Right renal cortex interstitium (tissue), 3 donors: ENCODE results near the gene IFT25. TPM values are rescaled to one million over a fixed set of nuclear protein-coding genes. Genes with fewer than 3 reads are reported as not detected.
A peak's percentile ranks its signal among the peaks of the same experiment; 100 is the strongest.
"Not testable (repeated sequence)": the region's sequence is repeated elsewhere in the genome, so short reads cannot be mapped to it uniquely, and the experiment has no call there.

Experiments used
- DNase-seq, 3 donors: peaks; one replicate each; pipeline ENCODE4 v3.0.0-alpha.2; 2013; ENCODE audit warnings: low read depth in 3 of 3, low spot score in 2 of 3
- polyA plus RNA-seq, 3 donors: library from polyadenylated mRNA; unstranded; fragments of 120-200 nt; gene quantifications; one replicate each; pipeline ENCODE4 v1.2.1, GENCODE V29; 2013; ENCODE audit not compliant: insufficient read length in 3 of 3

Gene IFT25
- polyA plus RNA-seq = 10 to 100 TPM; 46.7 to 48.4 (median 47.4) TPM

DNA sequence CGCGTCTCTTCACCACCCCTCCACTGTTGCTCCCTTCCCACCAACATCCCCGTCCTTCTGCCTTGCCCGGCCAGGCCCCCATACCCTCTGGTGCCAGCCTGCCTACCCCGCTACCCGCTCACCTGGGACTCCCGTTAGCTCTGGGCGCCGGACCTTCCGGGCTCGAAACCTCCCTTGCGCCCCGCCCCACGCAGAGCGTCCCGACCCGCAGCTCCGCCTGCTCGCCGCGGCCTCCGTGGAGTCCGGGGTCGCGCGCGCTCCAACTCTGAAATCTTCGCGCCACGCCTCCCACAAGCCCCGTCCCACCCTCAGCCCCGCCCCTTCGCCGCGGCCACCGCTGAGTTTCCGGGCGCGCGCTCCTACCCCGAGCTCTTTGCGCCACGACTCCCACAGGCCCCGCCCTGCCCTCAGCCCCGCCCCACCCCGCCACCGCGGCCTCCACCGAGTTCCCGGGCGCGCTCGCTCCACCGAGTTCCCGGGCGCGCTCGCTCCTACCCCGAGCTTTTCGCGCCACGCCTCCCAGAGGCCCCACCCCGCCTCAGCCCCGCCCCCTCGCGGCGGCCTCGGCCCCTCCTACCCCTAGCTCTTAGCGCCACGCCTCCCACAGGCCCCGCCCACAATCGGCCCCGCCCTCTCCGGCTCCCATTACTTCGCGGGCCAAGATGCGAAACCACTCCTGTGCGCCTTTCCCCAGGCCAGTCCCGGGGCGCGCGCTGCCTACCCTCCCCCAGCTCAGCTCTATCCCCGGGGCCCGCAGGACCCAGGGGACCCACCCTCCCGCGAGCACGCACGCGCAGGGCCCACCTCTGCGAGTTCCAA is at the start of gene IFT25:
Gene IFT25 (minus strand): TSS at position 267 of the 819 bp plus-strand sequence. CDS start 5,617 bp downstream, outside the sequence.
- DNase-seq = peak; percentile 75 to 93 (median 92)

DNA sequence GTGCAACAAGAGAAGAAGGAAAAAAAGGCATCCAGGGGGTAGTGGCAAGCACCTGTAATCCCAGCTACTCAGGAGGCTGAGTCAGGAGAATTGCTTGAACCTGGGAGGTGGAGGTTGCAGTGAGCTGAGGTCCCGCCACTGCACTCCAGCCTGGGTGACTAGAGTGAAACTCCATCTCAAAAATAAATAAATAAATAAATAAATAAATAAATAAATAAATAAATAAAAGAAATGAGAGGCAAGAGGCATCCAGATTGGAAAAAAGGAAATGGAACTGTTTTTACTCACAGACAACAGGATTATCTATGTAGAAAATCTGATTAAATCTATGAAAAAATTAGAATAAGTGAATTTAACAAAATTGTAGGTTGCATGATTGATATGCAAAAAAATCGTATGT is 49.0 kb upstream of the IFT25 start:
- DNase-seq = not testable (repeated sequence)

- no peak for DNase-seq
Measured at GRCh38 chr1:53992085-53992874, 46.8 kb upstream of the IFT25 start.

DNA sequence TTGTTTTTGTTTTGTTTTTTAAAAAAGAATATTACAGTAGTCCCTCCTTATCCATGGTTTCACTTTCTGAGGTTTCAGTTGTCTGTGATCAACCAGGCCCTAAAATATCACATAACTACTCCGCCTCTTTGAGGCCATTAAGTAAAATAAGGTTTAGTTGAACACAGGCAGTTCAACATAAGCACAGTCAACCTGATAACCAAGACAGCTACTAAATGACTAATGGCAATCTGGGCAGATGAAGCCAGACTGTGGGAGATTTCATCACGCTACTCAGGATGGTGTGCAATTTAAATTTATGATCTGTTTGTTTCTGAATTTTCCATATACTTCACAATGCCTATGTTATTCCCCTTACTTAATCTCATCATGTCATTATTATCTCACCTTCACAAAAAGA is 42.4 kb upstream of the IFT25 start:
- DNase-seq = no peak

- no peak for DNase-seq
Measured at GRCh38 chr1:53986458-53986857, 41.0 kb upstream of the IFT25 start.

DNA sequence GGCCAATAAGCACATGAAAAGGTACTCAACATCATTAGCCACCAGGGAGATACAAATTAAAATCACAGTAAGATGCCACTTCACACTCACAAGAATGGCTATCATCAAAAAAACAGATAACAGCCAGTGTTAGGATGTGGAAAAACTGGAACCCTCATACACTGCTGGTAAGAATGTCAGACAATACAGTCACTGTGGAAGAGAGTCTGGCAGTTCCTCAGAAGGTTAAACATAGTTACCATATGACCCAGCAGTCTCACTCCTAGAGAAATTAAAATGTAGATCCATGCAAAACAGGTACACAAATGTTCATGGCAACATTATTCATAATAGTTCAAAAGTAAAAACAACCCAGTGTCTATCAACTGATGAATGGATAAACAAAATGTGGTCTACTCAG is 39.2 kb upstream of the IFT25 start:
- no peak for DNase-seq

DNA sequence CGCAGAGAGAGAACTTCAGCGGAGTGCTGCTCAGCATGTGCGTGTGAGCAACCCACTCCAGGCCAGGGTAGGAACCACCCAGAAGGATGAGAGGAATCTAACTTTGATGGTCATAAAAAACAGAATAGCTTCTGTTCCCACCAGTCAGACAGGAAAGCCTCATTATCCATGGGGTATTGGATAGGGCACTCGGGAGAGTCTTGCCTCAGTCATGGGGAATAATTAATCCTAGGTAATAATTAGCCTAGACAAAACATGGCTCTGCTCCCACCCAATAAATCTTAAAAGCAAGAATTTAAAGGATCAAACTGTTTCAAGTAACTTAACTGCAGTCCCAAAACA is 37.2 kb upstream of the IFT25 start:
- DNase-seq = peak; percentile 12 to 29 (median 24)

DNA sequence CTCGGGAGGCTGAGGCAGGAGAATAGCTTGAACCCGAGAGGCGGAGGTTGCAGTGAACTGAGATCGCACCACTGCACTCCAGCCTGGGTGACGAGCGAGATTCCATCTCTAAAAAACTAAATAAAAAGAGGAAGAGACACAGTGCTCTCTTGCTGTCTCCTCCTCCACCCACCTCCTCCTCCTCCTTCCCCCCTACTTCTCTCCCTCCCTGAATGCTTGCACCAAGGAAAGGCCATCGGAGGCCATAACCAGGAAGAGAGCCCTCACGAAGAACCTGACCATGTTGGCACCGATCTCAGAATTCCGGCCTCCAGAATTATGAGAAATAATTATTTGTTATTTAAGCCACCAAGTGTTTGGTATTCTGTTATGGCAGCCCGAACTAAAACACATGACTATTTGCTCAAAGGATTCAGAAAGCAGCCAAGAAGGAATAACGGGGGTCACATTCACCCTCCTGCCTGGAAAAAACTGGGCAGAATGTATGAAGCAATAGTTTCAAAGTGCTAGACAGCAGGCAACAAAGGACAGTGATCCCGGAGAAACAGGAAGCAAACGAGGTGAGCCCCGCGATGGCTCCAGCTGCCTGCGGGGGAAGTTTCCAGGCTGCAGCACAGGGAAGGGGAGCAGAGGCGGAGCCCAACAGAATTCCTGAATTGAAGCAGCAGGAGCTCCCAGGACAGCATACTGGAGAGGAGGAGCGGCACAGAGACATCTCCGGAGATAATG is 36.7 kb upstream of the IFT25 start:
- DNase-seq = peak; percentile 10 to 36 (median 29)

- no peak for DNase-seq
Measured at GRCh38 chr1:53981220-53981619, 35.7 kb upstream of the IFT25 start.

DNA sequence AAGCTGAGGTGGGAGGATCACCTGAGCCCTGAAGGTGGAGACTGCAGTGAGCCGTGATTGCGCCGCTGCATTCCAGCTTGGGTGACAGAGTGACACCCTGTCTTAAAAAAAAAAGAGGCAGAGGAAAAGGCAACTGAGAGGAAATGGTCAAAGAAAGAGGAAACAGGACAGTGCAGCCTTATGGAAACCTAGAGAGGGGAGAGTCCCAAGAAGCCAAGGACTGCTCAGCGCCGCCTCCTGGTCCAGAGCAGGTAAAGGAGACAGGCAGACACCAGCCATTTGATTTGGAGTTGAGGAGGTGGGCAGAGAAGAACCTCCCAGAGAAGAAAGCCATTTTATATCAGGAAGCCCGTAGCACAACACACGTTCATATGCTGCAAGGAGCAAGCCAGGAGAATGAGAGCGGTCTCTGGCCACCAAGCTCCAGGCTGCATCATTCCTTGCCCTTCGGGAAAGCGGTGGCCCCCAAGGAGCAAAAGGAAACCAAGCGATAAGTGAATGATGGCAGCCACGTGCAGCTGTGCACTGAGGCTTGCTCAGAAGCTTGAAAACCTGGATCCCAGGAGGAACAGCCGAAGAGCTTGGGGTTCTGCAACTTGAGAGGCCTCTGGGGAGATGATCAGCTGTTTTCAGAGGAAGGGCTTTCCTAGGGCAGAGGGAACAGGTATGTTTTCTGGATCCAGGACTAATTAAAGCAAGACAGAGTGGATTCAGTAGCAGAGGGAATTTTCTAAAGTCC is 34.4 kb upstream of the IFT25 start:
- DNase-seq = no peak

DNA sequence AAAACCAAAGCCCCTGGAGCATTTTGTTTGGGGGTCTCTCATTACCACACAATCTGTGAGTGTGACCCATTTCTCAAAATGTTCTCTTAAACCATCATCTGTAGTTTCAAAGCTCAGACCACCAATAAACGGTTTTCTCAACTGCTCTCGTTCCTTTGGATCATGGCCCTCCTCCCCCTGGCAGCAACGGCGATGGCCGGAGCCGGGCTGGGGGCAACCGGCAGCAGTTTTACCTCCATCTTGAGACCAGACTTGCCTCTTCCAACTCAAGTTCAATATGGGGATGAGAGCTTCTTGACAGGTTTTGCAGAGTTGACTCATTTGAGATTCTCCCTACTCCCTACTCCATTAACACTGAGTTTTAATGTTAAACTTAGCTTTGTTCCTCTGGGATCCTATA is 30.4 kb upstream of the IFT25 start:
- no peak for DNase-seq

GRCh38 chr1:53971718-53972117 is 26.2 kb upstream of the IFT25 start:
- no peak for DNase-seq

DNA sequence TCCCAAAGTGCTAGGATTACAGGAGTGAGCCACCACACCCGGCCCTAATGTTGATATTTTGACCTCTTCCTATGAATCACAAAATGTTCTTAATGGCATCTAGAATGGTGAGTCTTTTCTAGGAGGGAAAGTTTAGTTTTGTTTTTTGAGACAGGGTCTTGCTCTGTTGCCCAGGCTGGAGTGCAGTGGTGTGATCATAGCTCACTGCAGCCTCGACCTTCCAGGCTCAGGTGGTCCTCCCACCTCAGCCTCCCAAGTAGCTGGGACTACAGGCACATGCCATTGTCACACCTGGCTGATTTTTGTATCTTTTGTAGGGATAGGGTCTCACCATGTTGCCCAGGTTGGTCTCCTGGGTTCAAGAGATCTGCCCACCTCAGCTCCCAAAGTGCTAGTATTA is 23.8 kb upstream of the IFT25 start:
- DNase-seq = not testable (repeated sequence)

DNA sequence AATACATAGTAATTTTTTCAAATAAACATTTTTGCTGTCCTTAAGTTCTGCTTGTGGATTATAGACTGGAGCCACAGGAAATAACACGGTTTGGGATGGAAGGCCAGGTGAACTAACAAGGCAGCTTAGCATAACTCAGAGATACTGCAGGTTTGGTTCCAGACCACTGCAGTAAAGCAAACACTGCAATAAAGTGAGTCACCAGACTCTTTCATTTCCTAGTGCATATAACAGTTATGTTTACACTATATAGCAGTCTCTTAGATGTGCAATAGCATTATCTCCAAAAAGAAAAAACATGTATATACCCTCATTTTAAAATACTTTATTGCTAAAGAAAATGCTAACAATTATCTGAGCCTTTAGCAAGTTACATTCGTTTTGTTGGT is 22.6 kb upstream of the IFT25 start:
- no peak for DNase-seq

DNA sequence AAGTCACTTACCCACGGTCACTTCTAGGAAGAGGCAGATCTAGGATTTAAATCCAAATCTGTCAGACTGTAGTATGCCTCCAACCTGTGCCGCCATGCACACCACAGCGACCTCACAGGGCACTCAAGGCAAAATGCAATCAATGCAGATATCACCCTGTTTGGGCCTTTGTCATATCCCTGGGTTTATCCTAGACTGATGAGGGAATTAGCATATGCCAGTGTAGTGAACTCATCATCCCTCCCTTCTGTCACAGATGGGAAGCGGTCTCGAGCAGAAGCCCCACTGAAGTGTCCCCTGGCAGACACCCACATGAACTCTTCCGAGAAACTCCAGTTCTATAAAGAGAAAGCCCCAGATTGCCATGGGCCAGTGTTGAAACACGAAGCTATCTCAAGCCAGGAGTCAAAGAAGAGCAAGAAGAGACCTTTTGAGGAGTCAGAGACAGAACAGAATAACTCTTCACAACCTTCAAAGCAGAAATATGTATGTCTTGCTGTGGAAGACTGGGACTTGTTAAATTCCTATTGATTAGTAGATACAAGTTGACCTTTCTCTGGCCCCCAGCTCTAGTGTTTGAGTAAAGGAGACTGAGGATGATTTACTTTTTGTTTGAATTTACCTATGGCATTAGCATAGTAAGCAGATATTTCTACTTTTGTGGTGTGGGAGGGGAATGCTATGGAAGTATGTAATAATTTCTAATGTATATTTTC is 22.1 kb upstream of the IFT25 start:
- no peak for DNase-seq

DNA sequence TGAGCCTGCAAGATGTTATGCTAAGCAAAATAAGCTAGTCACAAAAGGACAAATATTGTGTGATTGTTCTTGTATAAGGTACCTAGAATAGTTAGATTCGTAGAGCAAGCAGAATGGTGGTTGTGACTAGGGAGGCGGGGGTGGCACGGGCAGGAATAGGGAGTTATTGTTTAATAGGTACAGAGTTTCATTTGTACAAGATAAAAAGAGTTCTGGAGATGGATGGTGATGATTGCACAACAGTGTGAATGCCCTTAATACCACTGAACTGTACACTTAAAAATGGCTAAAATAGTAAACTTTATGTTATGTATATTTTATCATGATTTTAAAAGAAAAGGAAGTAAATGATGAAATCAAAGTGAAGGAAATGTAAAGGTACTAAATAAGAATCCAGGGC is 21.3 kb upstream of the IFT25 start:
- DNase-seq = no peak

DNA sequence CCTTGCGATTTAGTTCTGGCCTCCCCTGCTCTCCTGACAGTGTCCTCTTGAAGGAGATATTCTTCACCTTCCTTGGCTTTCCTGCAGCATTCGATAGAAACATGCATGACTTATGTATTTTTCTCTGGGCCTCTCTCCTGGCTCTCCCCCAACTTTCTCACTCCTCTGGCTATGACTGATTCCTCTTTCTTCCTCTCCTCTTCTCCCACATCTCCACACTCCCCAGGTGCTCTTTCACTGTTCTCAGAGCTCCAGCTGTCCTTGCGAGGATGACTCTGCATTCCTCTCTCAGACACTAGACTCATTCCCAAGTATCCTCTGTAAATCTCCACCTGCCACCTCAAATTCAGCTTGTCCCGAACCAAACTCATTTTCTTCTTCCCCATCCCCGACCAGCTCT is 18.6 kb upstream of the IFT25 start:
- no peak for DNase-seq

DNA sequence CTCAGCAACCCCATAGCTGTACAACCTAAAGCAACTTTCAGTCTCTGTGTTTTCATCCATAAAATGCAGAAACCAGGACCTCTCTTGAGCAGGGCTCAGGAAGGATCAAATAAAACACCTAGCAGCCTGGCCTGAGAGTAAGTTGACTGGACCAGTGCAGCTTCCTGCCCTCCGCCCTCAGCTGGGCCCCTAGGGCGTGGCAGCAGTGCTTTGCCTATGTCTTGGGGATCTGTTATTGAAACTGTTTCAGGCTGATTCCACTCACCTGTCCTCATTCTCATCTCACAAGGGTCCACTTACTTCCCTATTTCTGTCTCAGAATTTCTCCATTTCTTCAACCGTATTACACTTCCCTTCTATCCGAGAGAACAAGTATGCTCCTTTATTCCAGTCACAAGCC is 18.0 kb upstream of the IFT25 start:
- DNase-seq = no peak

DNA sequence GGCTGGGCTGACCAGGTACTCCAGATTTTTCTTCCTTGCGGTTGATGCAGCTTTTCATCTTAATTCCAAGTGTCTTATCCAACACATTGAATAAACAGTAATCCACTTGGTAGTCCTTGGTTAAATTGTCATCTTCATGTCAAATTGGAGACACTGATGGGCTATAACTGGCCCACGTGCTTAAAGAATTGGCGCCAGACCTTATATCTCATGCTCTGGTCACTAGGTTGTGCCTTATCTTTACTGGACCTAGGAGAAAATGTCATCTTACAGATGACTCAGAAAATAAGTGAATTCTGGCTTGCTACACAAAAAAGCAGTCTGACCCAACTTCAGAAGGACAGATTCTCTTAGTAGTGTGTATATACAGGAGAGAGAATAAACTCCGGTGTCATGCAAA is 16.9 kb upstream of the IFT25 start:
- no peak for DNase-seq

- no peak for DNase-seq
Measured at GRCh38 chr1:53959664-53960250, 14.3 kb upstream of the IFT25 start.
